HepG2 (cell line): ENCODE data around the gene PLLP. TPM values are rescaled to one million over a fixed set of nuclear protein-coding genes. Genes with fewer than 3 reads are reported as not detected.

ENCODE experiments used
- CHD2 ChIP-seq: IDR thresholded peaks from 2 replicates; pipeline ENCODE4 v1.6.1; 2011; ENCODE audit warnings: low read depth, low read length, improper control_type of control experiment
- GMEB1 ChIP-seq: sonication (generic); formaldehyde crosslinking; IDR thresholded peaks from 2 replicates; pipeline ENCODE4 v1.5.1; 2020; ENCODE audit warnings: missing genetic modification reagents, mild to moderate bottlenecking, borderline replicate concordance
- GRHL1 ChIP-seq: sonication (generic); formaldehyde crosslinking; conservative IDR thresholded peaks from 2 replicates; pipeline ENCODE4 v1.8.0; 2022; ENCODE audit warnings: missing genetic modification reagents
- HNF1B ChIP-seq: sonication (generic); formaldehyde crosslinking; IDR thresholded peaks from 2 replicates; pipeline ENCODE4 v1.5.1; 2020; ENCODE audit warnings: mild to moderate bottlenecking, moderate library complexity, missing genetic modification reagents
- JUND ChIP-seq: sonication (generic); formaldehyde crosslinking; IDR thresholded peaks from 2 replicates; pipeline ENCODE4 v1.8.0; 2022; ENCODE audit warnings: mild to moderate bottlenecking, missing genetic modification reagents
- KDM4B ChIP-seq: sonication (generic); formaldehyde crosslinking; IDR thresholded peaks from 2 replicates; pipeline ENCODE4 v1.4.0; 2020; ENCODE audit warnings: missing genetic modification reagents
- LCORL ChIP-seq, 2 experiments: fragments of 450-650 bp in 1 of 2; sonication (generic) in 1 of 2; formaldehyde crosslinking in 1 of 2; IDR thresholded peaks; 2 replicates each; pipeline versions ENCODE4 v1.5.0 to v1.6.1; 2017 to 2020; ENCODE audit warnings: antibody characterized with exemption in 1 of 2, missing genetic modification reagents in 1 of 2
- NR1H2 ChIP-seq: sonication (generic); formaldehyde crosslinking; IDR thresholded peaks from 2 replicates; pipeline ENCODE4 v1.8.1; 2022; ENCODE audit warnings: low read depth, missing genetic modification reagents, borderline replicate concordance
- RFX3 ChIP-seq: IDR thresholded peaks from 2 replicates; pipeline ENCODE4 v1.6.1; 2016; ENCODE audit warnings: missing biosample characterization, missing genetic modification reagents
- SATB2 ChIP-seq: sonication (generic); formaldehyde crosslinking; IDR thresholded peaks from 2 replicates; pipeline ENCODE4 v1.5.0; 2020; ENCODE audit warnings: missing genetic modification reagents
- SNRNP70 ChIP-seq: fragments of 200-400 bp; formaldehyde crosslinking; IDR thresholded peaks from 2 replicates; pipeline ENCODE4 v1.6.1; 2017; ENCODE audit warnings: mild to moderate bottlenecking, low read depth, low read length, moderate library complexity
- SRSF9 ChIP-seq: fragments of 200-400 bp; formaldehyde crosslinking; IDR thresholded peaks from 2 replicates; pipeline ENCODE4 v1.6.1; 2018; ENCODE audit warnings: borderline replicate concordance, mild to moderate bottlenecking, low read depth, low read length; ENCODE audit not compliant: insufficient read depth, poor library complexity, severe bottlenecking
- SUZ12 ChIP-seq: fragments of 150-350 bp; IDR thresholded peaks from 2 replicates; pipeline ENCODE4 v1.6.1; 2014; ENCODE audit warnings: low read depth, low read length
- ZBTB25 ChIP-seq: IDR thresholded peaks from 2 replicates; pipeline ENCODE4 v1.6.1; 2018; ENCODE audit warnings: missing genetic modification reagents
- ZBTB37 ChIP-seq: sonication (generic); formaldehyde crosslinking; IDR thresholded peaks from 2 replicates; pipeline ENCODE4 v1.4.0; 2020; ENCODE audit warnings: mild to moderate bottlenecking, missing genetic modification reagents
- ZBTB7A ChIP-seq: sonication (generic); formaldehyde crosslinking; IDR thresholded peaks from 2 replicates; pipeline ENCODE4 v1.8.0; 2022; ENCODE audit warnings: mild to moderate bottlenecking, missing genetic modification reagents
- ZNF207 ChIP-seq: fragments of 450-650 bp; IDR thresholded peaks from 2 replicates; pipeline ENCODE4 v1.6.1; 2016; ENCODE audit warnings: antibody characterized with exemption, borderline replicate concordance
- ZNF558 ChIP-seq: sonication (generic); formaldehyde crosslinking; IDR thresholded peaks from 2 replicates; pipeline ENCODE4 v1.9.0; 2022; ENCODE audit warnings: mild to moderate bottlenecking, missing genetic modification reagents, borderline replicate concordance
- ZNF605 ChIP-seq: sonication (generic); formaldehyde crosslinking; IDR thresholded peaks from 2 replicates; pipeline ENCODE4 v1.8.0; 2022; ENCODE audit warnings: mild to moderate bottlenecking, missing genetic modification reagents
- ZNF747 ChIP-seq: sonication (generic); formaldehyde crosslinking; IDR thresholded peaks from 2 replicates; pipeline ENCODE4 v1.8.1; 2023; ENCODE audit warnings: missing genetic modification reagents, mild to moderate bottlenecking, borderline replicate concordance
- ZSCAN21 ChIP-seq: sonication (generic); formaldehyde crosslinking; IDR thresholded peaks from 2 replicates; pipeline ENCODE4 v1.8.0; 2022; ENCODE audit warnings: mild to moderate bottlenecking, missing genetic modification reagents, moderate library complexity, borderline replicate concordance
- polyA plus RNA-seq, 8 experiments: library from polyadenylated mRNA; depleted of rRNA in 3 of 8; stranded (reverse) in 7 of 8; unstranded in 1 of 8; fragments of >200 nt; fragmentation: Illumina TruSeq in 4 of 8; extraction: Trizol in 4 of 8; gene quantifications; 2 replicates each; pipeline versions ENCODE4 v1.2.1 to v1.2.3, GENCODE V29; 2011 to 2016; ENCODE audit warnings: low read depth in 4 of 8, missing spikeins in 1 of 8, mixed read lengths in 1 of 8; ENCODE audit not compliant: insufficient read depth in 1 of 8
- total RNA-seq, 5 experiments: library from RNA; depleted of rRNA; stranded (reverse); fragments of >200 nt; fragmentation: Illumina TruSeq; extraction: Trizol; gene quantifications; 2 replicates each; pipeline ENCODE4 v1.2.3, GENCODE V29; 2016; ENCODE audit warnings: low read depth in 1 of 5

Gene PLLP
- total and polyA plus RNA-seq, 2 of the 13 experiments (the other 11 are each of a cell fraction or from before 2014, with no cell fraction given) = 60.6 to 127 TPM

- TF ChIP-seq LCORL (IDR thresholded peaks at IDR 0.05) (no peak), LCORL (CRISPR knock-in tag; IDR thresholded peaks at IDR 0.05) (peak; percentile 36; the same call in 1 of the 2 replicates), GRHL1 (CRISPR knock-in tag) (no peak), KDM4B (CRISPR knock-in tag) (peak; percentile 62; the same call in 1 of the 2 replicates), SATB2 (CRISPR knock-in tag) (peak; percentile 98), ZNF558 (peak; percentile 76; the same call in 1 of the 2 replicates), ZNF207 (no peak), ZBTB37 (no peak), CHD2 (no peak), JUND (CRISPR knock-in tag) (no peak), GMEB1 (CRISPR knock-in tag) (peak; percentile 77), SRSF9 (no peak), ZNF605 (CRISPR knock-in tag) (peak; percentile 91), ZNF747 (peak; percentile 95), SNRNP70 (no peak), ZBTB7A (CRISPR knock-in tag) (no peak; the same call in 1 of the 2 replicates), RFX3 (no peak), ZBTB25 (CRISPR knock-in tag) (no peak), ZSCAN21 (peak; percentile 94), SUZ12 (no peak), HNF1B (CRISPR knock-in tag) (0 out of 2 replicates have a peak, but pooled peaks have one; percentile 18), NR1H2 (CRISPR knock-in tag) (peak; percentile 95)
Measured at GRCh38 chr16:57284209-57284951, at the start of gene PLLP (continued).
